GM12801 (cell line): ENCODE results near the gene IL12A.

ENCODE experiments used
- TF ChIP-seq, protein P1 (sequence below): IDR thresholded peaks from one replicate; pipeline ENCODE4 v1.5.1; 2011; ENCODE audit warnings: control low read depth; ENCODE audit not compliant: insufficient read length; ENCODE audit errors: extremely low read depth

IL12A gene

DNA sequence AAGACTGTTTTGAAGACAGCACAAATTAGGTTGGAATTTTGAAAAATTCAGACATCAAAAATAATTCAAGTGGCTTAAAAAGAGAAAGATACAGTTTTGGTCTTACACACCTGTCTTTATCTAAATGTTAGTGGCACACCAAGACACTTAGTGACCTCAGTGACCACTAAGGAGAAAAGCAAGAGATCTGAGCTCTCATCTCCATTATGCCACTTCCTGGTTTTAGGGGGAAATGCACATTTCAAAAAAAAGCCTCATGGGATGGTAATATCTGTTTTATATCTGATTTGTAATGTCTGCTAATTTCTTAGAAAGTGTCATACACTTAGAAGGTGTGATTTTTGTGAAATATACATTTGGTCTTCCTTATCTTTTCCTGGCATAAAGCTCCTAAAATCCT, 16.4 kb downstream of the IL12A start:
- TF ChIP-seq, protein P1, sequence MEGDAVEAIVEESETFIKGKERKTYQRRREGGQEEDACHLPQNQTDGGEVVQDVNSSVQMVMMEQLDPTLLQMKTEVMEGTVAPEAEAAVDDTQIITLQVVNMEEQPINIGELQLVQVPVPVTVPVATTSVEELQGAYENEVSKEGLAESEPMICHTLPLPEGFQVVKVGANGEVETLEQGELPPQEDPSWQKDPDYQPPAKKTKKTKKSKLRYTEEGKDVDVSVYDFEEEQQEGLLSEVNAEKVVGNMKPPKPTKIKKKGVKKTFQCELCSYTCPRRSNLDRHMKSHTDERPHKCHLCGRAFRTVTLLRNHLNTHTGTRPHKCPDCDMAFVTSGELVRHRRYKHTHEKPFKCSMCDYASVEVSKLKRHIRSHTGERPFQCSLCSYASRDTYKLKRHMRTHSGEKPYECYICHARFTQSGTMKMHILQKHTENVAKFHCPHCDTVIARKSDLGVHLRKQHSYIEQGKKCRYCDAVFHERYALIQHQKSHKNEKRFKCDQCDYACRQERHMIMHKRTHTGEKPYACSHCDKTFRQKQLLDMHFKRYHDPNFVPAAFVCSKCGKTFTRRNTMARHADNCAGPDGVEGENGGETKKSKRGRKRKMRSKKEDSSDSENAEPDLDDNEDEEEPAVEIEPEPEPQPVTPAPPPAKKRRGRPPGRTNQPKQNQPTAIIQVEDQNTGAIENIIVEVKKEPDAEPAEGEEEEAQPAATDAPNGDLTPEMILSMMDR: no peak

DNA sequence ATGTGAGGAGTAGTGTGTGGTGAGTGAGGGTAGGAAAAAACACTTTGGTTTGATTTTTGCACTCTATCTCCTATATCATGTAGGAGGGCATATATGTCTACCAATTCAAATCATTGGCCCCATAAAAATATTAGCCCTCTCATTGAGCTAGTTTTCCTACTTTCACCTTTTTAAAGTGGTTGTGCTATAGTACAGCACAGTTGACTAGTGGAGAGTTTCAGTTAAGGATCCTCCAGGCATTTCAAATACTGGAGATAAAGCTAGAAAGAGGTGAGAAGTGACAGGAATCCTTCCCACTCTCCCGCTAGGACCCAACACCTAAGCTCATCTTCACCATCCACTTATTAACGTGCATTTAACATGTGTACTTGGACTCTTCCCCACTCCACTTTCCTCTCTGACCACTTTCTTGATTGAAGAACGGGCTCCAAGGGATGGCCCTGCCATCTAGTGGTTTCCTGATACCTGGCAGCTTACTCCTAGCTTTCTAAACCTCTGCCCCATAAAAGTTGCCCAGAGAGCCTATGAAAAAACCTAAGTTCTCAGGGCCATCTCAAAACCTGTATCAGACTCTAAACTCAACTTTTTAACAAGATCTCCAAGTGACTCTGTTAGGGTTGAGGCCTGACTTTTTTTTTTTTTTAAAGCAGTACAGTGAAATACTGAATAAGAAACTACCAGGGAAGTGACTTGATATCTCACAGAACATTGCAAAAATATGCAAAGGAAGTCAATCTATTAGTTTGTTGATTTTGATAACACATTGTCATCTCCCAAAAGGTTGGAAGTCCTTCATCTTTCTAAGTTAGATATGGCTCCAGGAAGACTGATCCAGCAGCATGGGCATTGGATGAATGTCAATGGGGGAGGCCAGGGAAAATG, 17.9 kb downstream of the IL12A start:
- TF ChIP-seq, protein P1: no peak

DNA sequence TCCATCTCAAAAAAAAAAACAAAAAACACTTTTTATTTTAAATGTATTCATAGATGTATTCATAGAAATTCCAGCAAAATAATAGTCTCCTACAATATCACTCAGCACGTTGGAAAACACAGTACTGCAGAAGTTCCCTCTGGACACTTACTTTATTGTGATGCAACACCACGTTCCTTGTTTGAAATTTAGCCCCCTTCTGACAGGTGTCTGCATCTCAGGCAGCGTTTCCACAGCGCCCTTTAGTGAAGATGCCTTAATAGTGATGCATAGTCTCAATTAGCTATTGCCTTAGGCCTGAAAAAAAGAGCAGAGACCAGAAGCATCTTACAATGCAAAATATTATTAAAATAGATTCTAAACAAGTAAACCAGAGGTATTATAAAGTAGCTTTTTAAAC, 20.3 kb downstream of the IL12A start:
- TF ChIP-seq, protein P1: no peak

DNA sequence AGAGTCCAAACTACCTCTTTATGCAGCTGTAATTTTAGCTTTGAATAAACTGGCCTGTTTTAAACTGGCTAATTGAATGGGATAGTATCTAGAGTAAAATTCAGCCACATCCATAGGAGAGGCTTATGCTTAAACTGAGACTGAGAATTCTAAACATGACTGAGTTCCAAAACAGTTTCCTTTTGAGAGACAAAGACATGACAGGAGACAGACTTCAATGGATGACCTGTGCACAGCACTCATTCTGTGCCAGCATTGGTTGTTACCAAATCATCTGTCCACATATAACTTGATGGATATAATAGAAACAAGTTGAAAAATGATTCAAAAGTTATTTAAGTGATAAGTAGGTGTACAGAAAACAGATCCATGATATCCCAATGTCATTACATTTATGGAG, 20.9 kb downstream of the IL12A start:
- TF ChIP-seq, protein P1: no peak

- TF ChIP-seq, protein P1: no peak
These were observed 21.9 kb downstream of the IL12A start for GRCh38 chr3:160010578-160010977.

DNA sequence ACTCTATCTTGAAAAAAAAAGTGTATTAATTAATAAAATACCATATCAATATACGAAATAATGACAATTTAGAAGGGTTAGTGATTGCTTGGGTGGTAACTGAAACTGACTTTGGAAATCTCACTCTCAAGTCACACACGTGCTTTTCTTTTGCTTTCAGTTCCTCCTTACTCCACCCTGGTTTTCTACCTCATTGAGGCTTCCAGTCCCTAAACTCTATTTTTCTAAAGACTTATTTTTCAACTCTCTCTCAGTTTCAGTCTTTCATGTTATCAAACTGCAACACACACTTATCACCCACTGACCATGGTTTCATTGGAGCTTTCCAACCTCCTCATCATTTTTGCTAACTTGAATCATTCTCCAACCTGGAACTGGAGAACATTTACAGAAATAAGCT, 23.5 kb downstream of the IL12A start:
- TF ChIP-seq, protein P1: no peak

DNA sequence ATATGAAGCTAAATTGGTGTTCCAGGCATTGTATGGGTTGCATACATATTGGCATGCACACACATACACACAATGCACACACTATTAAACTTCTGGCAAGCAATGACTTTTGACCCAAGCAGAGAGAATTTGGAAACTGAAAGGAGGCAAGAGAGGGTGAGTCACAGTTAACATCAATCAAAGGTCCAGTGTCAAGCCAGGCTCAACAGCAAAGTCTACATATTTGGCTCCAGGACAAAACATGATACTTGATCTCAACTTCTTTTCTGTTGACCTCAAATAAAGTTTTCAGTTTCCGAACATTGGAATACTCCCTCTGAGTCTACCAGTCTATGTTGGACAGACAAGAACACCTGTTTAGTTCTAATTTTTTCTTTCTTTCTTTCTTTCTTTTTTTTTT, 28.3 kb downstream of the IL12A start:
- TF ChIP-seq, protein P1: no peak

DNA sequence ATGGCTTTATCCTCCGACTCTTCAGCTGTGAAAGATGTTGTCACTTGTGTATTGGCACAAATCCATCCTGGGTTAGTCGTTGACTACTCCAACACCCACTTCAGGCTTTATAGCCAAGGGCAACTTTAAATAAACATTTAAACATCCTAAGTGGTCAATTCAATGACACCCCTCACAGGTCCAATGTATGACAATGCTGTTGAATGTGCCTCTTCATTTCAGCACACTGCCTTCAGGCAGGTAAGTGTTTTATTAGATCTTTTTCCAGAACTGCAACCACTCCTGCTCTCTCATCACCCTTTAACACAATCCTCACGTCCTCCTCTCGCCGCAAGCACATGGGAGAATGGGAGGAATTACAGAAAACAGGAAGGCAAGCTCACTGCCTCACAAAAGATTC, 30.3 kb downstream of the IL12A start:
- TF ChIP-seq, protein P1: no peak
